ENCODE measurements around the gene NF1.

GRCh38 chr17:31195305-31195704, 100.5 kb downstream of the NF1 start:
- TF ChIP-seq CTCF (IDR thresholded peaks at IDR 0.05; ENCODE audit: low read length), result no peak
- no peak for TF ChIP-seq EZH2 (optimal IDR thresholded peaks at IDR 0.05; ENCODE audit: low read depth, low read length)
